HL-60 (cell line): ENCODE results near the gene NEDD4L.

Experiments used
- DNase-seq, 2 experiments: peaks; one replicate each; pipeline ENCODE4 v3.0.0-alpha.2; 2010 to 2020; ENCODE audit warnings: low read depth in 1 of 2, low spot score in 1 of 2
- H3K27ac ChIP-seq: fragments of 250-450 bp; sonication (Bioruptor Pico); replicated peaks from 2 replicates; pipeline ENCODE4 v1.5.1; 2020; ENCODE audit warnings: mild to moderate bottlenecking, moderate library complexity
- H3K27me3 ChIP-seq: fragments of 250-450 bp; sonication (Bioruptor Pico); 2 replicates; pipeline ENCODE4 v1.5.1; 2021; ENCODE audit warnings: mild to moderate bottlenecking, moderate library complexity; ENCODE audit not compliant: insufficient read depth, poor library complexity, severe bottlenecking
- H3K4me3 ChIP-seq: replicated peaks from 2 replicates; pipeline ENCODE4 v1.5.1; 2011; ENCODE audit warnings: mild to moderate bottlenecking, control low read depth, low read length; ENCODE audit not compliant: insufficient read depth
- CTCF ChIP-seq: IDR thresholded peaks from one replicate; pipeline ENCODE4 v1.5.1; 2011; ENCODE audit warnings: low read length, control low read depth, inconsistent platforms; ENCODE audit not compliant: insufficient read depth
- GABPA ChIP-seq: IDR thresholded peaks from 2 replicates; pipeline ENCODE4 v1.6.1; 2012; ENCODE audit warnings: low read depth
- POLR2AphosphoS5 ChIP-seq: IDR thresholded peaks from 2 replicates; pipeline ENCODE4 v1.6.1; 2012; ENCODE audit warnings: low read depth
- REST ChIP-seq: IDR thresholded peaks from 2 replicates; pipeline ENCODE4 v1.6.1; 2012; ENCODE audit warnings: low read depth; ENCODE audit not compliant: insufficient replicate concordance
- SPI1 ChIP-seq: IDR thresholded peaks from 2 replicates; pipeline ENCODE4 v1.6.1; 2012; ENCODE audit warnings: low read depth, mild to moderate bottlenecking, borderline replicate concordance

NEDD4L gene

GRCh38 chr18:58290116-58290695 is 246.2 kb downstream of the NEDD4L start:
- DNase-seq, result no peak
- no peak for TF ChIP-seq CTCF
- TF ChIP-seq GABPA, result no peak
- TF ChIP-seq SPI1, result no peak
- TF ChIP-seq REST, result no peak
- no peak for TF ChIP-seq POLR2AphosphoS5
- no peak overlapping the region for H3K27ac ChIP-seq
- no peak overlapping the region for H3K4me3 ChIP-seq
- peaks cover 14% of the 10 kb centered on the region for H3K27me3 ChIP-seq

- Histone ChIP-seq H3K4me3 (no peak overlapping the region), H3K27me3 (peaks cover 16% of the 10 kb centered on the region), H3K27ac (no peak overlapping the region)
- no peak for DNase-seq
- TF ChIP-seq GABPA (no peak), SPI1 (no peak), POLR2AphosphoS5 (no peak), REST (no peak), CTCF (no peak)
These were observed 247.1 kb downstream of the NEDD4L start for GRCh38 chr18:58291131-58291530.

GRCh38 chr18:58292638-58293037 is 248.6 kb downstream of the NEDD4L start:
- TF ChIP-seq REST (no peak), GABPA (no peak), SPI1 (no peak), POLR2AphosphoS5 (no peak), CTCF (no peak)
- Histone ChIP-seq H3K27ac (no peak overlapping the region), H3K27me3 (peaks cover 12% of the 10 kb centered on the region), H3K4me3 (no peak overlapping the region)
- no peak for DNase-seq
